Stimulated activated naive CD8-positive, alpha-beta T cell treated with anti-CD3 and anti-CD28 coated beads, Interleukin-15, Interleukin-2, amounts not matched to agents 100 U/mL and 50 U/mL, for 24 hours (primary cell): ENCODE data around the gene NSD1.

ENCODE experiments used
- ATAC-seq: fragments of 150-1000 bp; cut with Tn5 transposase; one replicate; pipeline ENCODE4 v1.10.0; 2021
- DNase-seq: peaks from one replicate; pipeline ENCODE4 v3.0.0; 2021

NSD1 gene

GRCh38 chr5:177097016-177097985, 36.3 kb upstream of the NSD1 start:
- DNase-seq = no peak

GRCh38 chr5:177098120-177098469, 35.5 kb upstream of the NSD1 start:
- no peak for ATAC-seq

More at GRCh38 chr5:177097016-177097985, 36.3 kb upstream of the NSD1 start:
- ATAC-seq = no peak

DNA sequence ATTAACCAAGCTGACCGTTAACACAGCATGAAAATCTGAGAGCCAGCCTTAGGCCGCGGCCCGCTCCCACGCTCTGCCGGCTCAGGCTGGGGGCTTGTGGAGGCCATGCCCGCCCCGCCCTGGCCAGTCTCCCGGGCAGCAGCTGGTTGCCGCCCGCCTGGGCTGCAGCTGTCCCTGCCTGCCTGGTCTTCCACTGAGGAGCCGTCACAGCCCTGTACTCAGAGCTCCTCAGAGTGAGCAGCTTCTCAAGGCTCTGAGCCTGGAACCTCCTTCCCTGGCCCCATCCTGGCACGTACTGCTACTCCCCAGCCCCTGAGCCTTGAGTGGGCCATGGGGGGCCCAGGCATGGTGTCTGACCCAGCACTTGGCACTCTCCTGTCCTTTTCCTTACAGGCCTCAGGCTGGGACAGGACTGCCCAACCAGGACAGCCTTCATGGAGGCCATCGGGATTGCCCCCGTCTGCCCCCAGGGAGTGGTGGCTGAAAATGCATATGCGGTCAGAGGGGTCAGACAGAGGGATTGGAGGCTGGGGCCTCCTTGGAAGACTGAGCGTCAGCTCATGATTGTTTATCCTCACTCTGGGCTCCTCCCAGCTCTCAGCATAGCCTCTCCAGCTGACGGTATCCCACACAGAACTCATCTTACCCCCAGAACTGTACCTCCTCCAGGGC, 35.0 kb upstream of the NSD1 start:
- no peak for ATAC-seq
- no peak for DNase-seq

More at GRCh38 chr5:177098120-177098469, 35.5 kb upstream of the NSD1 start:
- no peak for DNase-seq

DNA sequence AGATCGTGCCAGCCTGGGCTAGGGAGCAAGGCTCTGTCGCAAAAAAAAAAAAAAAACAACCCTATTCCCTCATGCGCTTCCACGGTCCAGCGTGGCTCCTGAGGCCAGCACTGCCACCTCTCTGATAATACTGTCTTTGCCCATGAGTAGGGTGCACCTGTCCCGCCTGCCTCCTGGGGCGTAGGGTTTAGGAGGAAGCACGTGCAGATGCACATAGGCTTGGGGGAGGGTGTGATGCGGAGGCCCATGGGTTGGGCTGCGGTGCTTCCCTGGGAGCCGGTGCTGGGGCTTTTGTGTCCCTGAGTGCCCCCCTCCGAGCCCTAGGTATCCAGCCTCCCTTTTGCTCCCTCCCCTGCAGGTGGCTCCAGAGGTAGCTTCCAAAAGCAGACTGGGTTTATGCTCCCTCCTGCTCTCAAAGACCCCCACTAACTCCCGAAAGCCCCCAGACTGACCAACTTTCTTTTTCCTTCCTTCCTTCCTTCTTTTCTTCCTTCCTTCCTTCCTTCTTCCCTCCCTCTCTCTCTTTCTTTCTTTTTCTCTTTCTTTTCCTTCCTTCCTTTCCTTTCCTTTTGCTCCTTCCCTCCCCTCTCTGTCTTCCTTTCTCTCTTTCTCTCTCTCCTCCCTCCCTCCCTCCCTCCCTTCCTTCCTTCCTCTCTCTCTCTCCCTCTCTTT, 34.0 kb upstream of the NSD1 start:
- no peak for ATAC-seq
- no peak for DNase-seq

- ATAC-seq = no peak
- DNase-seq = no peak
These were observed 32.9 kb upstream of the NSD1 start for GRCh38 chr5:177100714-177101121.

GRCh38 chr5:177103523-177104253, 29.9 kb upstream of the NSD1 start:
- DNase-seq (no peak), ATAC-seq (no peak)

DNA sequence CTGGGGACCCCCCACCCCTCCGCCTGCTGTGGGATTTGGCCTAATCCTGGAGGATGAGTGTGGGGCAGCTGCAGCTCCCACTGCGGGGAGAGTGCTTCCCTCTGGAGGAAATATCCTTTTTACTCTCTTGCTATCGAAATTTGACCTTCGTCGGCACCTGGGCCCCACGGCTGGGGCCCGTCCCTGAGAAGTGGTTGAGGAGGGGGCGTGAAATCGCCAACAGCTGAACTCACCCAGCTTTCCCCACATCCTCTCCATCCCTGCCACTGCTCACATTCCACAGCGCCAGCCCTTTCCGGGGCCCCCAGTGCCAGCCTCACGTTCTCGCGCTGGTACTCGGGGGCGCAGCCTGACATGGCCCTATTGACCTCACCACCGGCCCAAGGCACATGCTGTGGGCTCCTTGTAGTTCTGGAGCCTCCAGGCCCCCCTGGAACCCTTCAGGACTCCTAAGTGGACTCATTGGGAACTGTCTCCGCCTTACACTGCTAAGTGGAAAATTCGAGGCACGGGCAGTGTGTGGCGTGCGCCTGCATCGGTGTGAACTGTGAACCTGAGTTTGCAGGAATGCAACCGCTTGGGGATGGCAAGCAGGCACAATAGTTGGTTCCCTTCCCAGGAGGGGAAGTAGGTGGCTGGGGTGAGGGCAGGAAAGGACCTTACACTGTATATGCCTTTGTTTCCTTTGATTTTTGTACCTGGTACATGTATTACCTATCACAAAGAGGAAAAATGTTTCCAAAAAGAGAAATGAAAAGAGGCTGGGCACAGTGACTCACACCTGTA, 27.7 kb upstream of the NSD1 start:
- ATAC-seq (no peak), DNase-seq (no peak)

DNA sequence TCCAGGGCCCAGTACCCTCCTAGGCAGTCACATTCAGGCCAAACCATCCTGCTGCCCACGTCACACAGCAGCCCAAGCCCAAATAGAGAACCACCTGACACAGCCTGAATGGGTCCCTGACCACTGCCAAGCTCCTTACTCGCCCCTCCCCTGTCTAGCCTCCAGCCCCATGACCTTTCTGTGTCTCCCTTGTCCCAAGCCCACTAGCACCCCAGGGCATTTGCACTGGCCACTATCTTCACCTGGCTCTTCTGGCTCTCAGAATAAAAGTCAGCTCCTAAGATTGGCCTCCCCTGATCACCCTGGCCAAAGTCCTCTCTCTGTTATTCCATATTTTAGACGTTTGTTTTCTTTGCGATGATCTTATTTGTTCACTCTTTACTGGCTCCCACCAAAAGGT, 26.4 kb upstream of the NSD1 start:
- ATAC-seq (no peak), DNase-seq (no peak)

DNA sequence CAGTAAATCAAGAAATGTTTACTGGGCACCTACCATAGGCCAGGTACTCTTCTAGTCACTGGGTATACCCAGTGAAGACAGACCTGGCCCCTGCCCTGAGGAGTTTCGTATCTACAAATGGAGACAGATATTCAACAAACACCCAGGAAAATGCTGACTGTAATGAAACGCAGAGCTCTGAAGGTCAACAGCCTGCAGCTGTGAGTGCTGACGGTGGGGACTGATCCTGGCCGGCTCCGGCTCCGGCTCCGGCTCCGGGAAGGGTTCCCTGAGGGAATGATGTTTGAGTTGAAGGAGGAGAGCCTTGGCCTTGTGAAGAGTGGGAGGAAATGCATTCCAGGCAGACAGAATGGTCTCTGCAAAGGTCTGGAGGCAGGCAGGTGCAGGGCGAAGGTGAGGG, 23.8 kb upstream of the NSD1 start:
- DNase-seq = no peak
- no peak for ATAC-seq

GRCh38 chr5:177111720-177112394, 21.7 kb upstream of the NSD1 start:
- DNase-seq (peak; percentile 75), ATAC-seq (peak; percentile 42)

- DNase-seq = no peak
- ATAC-seq = no peak
These were observed 20.9 kb upstream of the NSD1 start for GRCh38 chr5:177112589-177113220.

- ATAC-seq (peak; percentile 61), DNase-seq (peak; percentile 83)
These were observed 19.8 kb upstream of the NSD1 start for GRCh38 chr5:177113566-177114424.

DNA sequence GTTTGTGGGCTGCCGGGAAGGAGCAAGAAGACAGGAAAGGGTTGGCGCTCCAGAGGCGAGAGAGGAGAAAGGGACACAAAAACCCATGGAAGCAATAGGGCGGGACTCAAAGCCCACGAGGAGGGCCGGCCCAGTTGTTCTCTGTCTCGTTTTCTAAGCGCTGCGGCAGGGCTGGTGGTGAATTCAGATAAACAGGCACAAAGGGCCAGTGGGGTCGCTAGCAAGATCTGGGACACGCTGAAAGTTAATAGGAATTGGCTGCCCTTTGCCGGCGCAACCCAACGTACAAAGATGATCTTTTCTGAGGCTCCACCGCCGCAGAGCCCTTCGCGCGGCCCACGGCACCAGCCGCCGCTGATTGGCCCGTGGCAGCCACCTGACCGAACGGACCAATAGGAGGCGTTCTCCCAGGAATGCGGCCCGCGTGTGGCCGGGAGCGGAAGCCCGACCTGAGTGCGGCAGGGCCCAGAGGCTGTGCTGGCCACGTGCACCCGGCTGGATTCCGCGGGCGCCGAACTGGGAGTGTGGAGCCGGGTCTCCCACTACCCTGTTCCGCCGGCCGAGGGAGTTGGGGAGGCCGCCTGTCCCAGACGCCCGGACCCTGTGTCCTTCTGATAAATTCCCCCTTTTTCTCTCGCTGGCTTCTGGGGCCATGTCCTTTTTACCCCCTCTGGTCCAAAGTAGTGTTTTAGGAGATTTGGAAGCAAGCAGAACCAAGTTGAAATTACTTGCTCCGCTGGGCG, 16.8 kb upstream of the NSD1 start:
- peak; percentile 93 for ATAC-seq

GRCh38 chr5:177117441-177118045, 16.0 kb upstream of the NSD1 start:
- ATAC-seq = no peak
- no peak for DNase-seq

More for the DNA sequence above, 16.8 kb upstream of the NSD1 start:
- peak; percentile 86 for DNase-seq

- DNase-seq (no peak), ATAC-seq (no peak)
These were observed 11.0 kb upstream of the NSD1 start for GRCh38 chr5:177122566-177122965.

- no peak for DNase-seq
- ATAC-seq = no peak
These were observed 9.6 kb upstream of the NSD1 start for GRCh38 chr5:177123789-177124485.

DNA sequence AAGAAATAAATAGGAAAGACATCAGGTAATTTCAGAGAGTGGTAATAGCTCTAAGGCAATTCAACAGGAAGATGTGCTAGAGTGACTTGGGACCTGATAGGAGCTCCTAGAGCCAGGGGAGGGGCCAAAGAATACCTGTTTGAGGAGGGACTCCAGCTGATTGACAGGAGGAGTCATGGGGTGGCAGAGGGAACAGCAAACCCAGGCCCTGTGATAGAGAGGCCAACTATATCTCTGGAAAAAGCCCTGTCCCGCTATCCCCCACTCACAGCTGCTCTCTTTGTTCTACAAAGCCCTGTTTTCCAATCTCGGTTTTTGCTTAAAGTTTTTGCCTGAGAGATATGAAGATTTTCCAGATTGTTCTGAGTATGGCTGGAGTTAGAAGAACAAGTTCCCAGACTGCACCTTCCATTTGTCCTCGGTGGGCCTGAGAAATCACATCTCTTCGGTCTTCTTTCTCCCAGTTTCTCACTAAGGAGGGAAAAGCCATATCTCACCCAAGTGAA, 9.0 kb upstream of the NSD1 start:
- ATAC-seq = no peak

More for the DNA sequence above, 9.0 kb upstream of the NSD1 start:
- no peak for DNase-seq
